ENCODE data around the gene ABCC12. TPM values are rescaled to one million over a fixed set of nuclear protein-coding genes. Genes with fewer than 3 reads are reported as not detected.

The ABCC12 gene
- total and polyA plus RNA-seq, 8 donors = 0.13 to 0.18 TPM; not detected in 6

DNA sequence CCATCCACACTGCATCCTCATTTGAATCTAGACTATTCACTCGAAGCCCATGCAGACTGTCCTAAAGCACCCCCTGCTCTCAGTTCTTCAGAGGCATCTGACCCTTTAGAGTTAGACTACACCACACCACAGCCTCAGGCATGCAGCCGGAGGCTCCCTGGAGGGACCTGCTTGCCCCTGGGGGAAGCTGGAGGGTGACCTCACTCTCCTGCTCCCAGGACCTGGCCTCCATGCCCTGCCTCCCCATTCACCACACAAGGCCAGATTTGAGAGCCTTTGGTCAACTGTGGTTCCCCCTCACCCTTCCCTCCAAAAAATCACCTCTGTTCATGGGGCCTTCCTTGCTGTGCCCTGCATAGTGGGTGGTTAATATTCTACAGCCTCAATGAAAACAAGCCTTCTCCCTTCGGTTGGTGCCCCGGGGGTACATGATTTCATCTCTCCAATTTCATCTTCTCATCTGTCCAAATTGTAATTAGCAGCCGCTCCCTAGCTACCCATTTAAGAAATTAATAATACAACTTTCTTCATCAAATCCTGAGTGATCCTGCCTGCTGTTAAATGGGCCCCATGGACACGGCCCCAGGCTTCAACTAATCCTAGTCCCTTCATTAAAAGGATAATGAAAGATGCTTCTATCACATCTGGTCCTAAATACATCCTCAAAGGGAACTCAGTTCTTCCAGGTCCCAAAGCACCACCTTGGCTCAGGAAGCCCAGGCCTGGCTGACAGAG, 24.4 kb downstream of the ABCC12 start:
- Histone ChIP-seq H3K27ac (no peak overlapping the region), H3K4me3 (no peak overlapping the region), H3K36me3 (no peaks in the 10 kb centered on the region), H3K9me3 (no peaks in the 10 kb centered on the region), H3K27me3 (no peaks in the 10 kb centered on the region), H3K4me1 (peaks cover 0 to 45% (median 19%) of the 10 kb centered on the region in 4 donors)
- intact Hi-C loops (cut with DNase I; ENCODE audit: low total_unique reads) = no loop called here
- TF ChIP-seq EP300 (IDR thresholded peaks at IDR 0.05) (no peak), POLR2A (IDR thresholded peaks at IDR 0.05) (no peak), POLR2AphosphoS5 (IDR thresholded peaks at IDR 0.05) (no peak)
- TF ChIP-seq, protein P1, sequence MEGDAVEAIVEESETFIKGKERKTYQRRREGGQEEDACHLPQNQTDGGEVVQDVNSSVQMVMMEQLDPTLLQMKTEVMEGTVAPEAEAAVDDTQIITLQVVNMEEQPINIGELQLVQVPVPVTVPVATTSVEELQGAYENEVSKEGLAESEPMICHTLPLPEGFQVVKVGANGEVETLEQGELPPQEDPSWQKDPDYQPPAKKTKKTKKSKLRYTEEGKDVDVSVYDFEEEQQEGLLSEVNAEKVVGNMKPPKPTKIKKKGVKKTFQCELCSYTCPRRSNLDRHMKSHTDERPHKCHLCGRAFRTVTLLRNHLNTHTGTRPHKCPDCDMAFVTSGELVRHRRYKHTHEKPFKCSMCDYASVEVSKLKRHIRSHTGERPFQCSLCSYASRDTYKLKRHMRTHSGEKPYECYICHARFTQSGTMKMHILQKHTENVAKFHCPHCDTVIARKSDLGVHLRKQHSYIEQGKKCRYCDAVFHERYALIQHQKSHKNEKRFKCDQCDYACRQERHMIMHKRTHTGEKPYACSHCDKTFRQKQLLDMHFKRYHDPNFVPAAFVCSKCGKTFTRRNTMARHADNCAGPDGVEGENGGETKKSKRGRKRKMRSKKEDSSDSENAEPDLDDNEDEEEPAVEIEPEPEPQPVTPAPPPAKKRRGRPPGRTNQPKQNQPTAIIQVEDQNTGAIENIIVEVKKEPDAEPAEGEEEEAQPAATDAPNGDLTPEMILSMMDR (IDR thresholded peaks at IDR 0.05) = no peak
- DNase-seq = no peak
- 89 to 92% (median 91%) methylated on average over 6 of the region's 6 CpGs for WGBS, 5 donors

DNA sequence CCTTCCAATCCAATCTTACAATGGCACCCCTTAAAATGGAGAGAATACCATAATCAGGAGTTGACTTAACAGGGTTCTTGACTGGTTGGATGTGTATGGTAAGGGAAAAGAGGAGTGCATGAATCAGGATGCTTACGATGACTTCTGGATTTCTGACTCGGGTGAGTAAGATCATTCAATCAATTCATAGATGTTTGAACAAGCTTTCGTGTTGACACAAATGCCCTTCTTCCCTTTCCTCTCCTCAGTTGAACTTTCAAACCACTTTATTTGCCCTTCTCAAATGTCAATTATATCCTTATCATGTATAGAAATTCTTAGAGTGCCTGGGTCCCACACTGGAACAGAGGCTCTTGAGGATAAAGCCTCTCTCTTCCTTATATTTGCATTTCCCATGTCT, 25.9 kb downstream of the ABCC12 start:
- Histone ChIP-seq H3K27me3 (no peaks in the 10 kb centered on the region), H3K4me3 (no peak overlapping the region), H3K9me3 (no peaks in the 10 kb centered on the region), H3K4me1 (peaks cover 0 to 45% (median 19%) of the 10 kb centered on the region in 4 donors), H3K27ac (no peak overlapping the region), H3K36me3 (no peaks in the 10 kb centered on the region)
- DNase-seq = no peak
- intact Hi-C loops (cut with DNase I; ENCODE audit: low total_unique reads) = no loop called here
- WGBS, 5 donors = 27 to 60% (median 48%) methylated on average over 3 of the region's 3 CpGs
- no peak for TF ChIP-seq POLR2AphosphoS5 (IDR thresholded peaks at IDR 0.05)
- TF ChIP-seq POLR2A (IDR thresholded peaks at IDR 0.05) = no peak
- no peak for TF ChIP-seq EP300 (IDR thresholded peaks at IDR 0.05)
- TF ChIP-seq, protein P1 (IDR thresholded peaks at IDR 0.05) = no peak

DNA sequence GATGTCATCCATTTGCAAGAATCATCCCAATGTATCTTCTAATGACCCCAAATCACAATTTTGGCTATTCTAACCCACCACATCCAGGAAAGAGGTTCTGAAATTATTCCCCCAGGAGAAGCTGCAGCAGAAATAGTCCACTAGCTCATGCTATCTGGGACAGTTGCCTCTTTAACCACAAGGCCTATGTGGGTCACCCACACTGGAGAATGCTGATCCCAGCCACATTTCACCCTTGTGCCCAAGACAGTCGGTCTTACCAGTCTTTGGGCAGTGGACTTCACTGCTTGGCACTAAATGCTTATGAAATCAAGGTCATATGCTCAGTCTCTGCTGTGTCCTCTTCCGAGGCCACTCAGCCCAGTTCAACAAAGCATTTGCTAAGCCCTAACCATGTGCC, 27.0 kb downstream of the ABCC12 start:
- H3K27me3 ChIP-seq = no peaks in the 10 kb centered on the region
- no peak for TF ChIP-seq POLR2A (IDR thresholded peaks at IDR 0.05)
- TF ChIP-seq, protein P1 (IDR thresholded peaks at IDR 0.05) = no peak
- no peak for TF ChIP-seq POLR2AphosphoS5 (IDR thresholded peaks at IDR 0.05)
- no peak for TF ChIP-seq EP300 (IDR thresholded peaks at IDR 0.05)
- no peak overlapping the region for H3K27ac ChIP-seq
- 34 to 71% (median 60%) methylated on average over 2 of the region's 2 CpGs for WGBS, 5 donors
- peaks cover 0 to 37% (median 18%) of the 10 kb centered on the region in 4 donors for H3K4me1 ChIP-seq
- H3K4me3 ChIP-seq = no peak overlapping the region
- intact Hi-C loops (cut with DNase I; ENCODE audit: low total_unique reads) = no loop called here
- no peaks in the 10 kb centered on the region for H3K36me3 ChIP-seq
- H3K9me3 ChIP-seq = no peaks in the 10 kb centered on the region
- no peak for DNase-seq

DNA sequence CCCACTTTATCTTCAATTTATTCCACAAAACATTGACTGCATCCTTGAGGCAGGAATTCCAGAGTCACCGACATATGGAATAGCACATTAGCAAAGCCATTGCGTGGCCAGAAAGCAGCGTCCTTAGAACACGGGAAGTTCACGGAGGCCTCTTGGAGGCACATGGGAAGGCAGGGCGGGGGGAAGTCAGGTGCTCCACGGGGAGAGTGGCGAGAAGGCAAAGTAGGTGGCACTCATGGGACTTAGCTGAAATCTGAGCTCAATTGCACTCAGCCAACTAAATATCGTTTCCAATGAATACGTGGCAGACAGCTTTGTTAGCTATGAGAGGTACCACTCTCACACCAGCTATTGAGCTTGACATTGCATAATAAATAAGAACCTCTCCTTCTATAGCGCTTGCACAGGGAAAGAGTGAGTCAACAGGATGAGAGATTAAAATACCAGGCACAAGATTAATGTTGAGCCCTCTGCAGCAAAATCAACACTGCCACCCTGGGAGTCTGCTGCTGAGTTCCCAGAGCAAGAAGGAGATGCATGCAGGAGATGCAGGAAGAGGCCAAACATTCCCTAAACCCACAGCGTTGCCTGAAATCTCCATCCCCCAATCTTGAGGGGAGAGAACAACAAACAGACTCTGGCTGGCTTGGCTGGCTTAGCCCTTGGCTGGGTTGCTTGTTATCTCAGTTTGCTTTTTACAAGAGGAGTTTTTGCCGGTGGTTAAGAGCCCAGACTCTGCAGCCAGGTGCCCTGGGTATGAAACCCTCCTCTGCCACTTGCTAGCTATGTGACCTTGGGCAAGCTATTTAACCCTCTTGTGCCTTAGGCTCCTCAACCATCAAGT, 28.8 kb downstream of the ABCC12 start:
- Histone ChIP-seq H3K4me1 (peaks cover 0 to 25% (median 12%) of the 10 kb centered on the region in 4 donors), H3K4me3 (no peak overlapping the region), H3K27ac (peak overlapping the region in 4 of 5 donors; percentile 25 to 68 (median 52)), H3K9me3 (no peaks in the 10 kb centered on the region), H3K27me3 (no peaks in the 10 kb centered on the region), H3K36me3 (no peaks in the 10 kb centered on the region)
- TF ChIP-seq POLR2AphosphoS5 (IDR thresholded peaks at IDR 0.05) = peak in 1 of 3 donors; percentile 13
- no peak for TF ChIP-seq EP300 (IDR thresholded peaks at IDR 0.05)
- WGBS, 5 donors = 26 to 54% (median 32%) methylated on average over 13 of the region's 13 CpGs
- intact Hi-C loops (cut with DNase I; ENCODE audit: low total_unique reads) = no loop called here
- peak; percentile 66 to 78 for DNase-seq

Data from stomach (tissue), 9 donors.